ENCODE results near the gene ZNF473. TPM values are rescaled to one million over a fixed set of nuclear protein-coding genes. Genes with fewer than 3 reads are reported as not detected.
"Not testable (repeated sequence)": the region's sequence is repeated elsewhere in the genome, so short reads cannot be mapped to it uniquely, and the experiment has no call there.

ZNF473 gene
- total RNA-seq, 2 donors from 2014 or later, result 16.7 to 26.0 TPM

GRCh38 chr19:50044922-50045321 is 19.1 kb downstream of the ZNF473 start:
- WGBS, result 98% methylated on average over 7 of the region's 7 CpGs
- no peaks in the 10 kb centered on the region for H3K4me1 ChIP-seq (replicated peaks)
- DNase-seq (ENCODE audit: low spot score), result no peak
- H3K27me3 ChIP-seq (replicated peaks; ENCODE audit: insufficient read depth), result no peaks in the 10 kb centered on the region
- H3K36me3 ChIP-seq, result peaks cover 21 to 42% of the 10 kb centered on the region in 2 donors
- H3K4me3 ChIP-seq, result no peak overlapping the region
- no peak overlapping the region for H3K27ac ChIP-seq
- intact Hi-C loops (cut with DNase I), result no loop called here
- TF ChIP-seq POLR2A (IDR thresholded peaks at IDR 0.05), result no peak
- TF ChIP-seq POLR2AphosphoS5 (IDR thresholded peaks at IDR 0.05), result no peak
- no peak for TF ChIP-seq CTCF (IDR thresholded peaks at IDR 0.05)
- H3K9me3 ChIP-seq, result no peaks in the 10 kb centered on the region

DNA sequence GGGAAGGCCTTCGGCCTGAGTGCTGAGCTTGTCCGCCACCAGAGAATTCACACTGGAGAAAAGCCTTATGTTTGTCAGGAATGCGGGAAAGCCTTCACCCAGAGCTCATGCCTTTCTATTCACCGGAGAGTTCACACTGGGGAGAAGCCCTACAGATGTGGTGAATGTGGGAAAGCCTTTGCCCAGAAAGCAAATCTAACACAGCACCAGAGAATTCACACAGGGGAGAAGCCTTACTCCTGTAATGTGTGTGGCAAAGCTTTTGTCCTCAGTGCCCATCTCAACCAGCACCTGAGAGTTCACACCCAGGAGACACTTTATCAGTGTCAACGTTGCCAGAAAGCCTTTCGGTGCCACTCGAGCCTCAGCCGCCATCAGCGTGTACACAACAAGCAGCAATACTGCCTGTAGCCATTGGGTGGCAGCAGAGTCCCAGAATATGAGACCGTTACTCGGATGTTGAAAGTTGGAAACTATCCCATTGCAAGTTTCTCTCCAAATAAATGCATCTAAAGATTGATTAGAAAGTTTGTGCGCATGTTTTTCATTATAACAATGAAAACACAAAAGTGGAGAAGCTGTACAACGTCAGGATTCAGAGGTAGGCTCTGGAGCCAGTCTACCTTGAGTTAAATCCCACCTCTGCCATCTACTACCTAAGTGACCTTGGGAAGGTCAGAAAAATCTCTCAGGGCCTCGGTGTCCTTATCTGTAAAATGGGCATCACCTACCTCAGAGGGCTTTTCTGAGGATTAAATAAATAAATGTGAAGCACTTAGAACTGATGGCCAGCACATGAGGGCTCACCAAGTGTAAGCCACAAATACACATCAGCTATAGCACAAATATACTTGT is 21.1 kb downstream of the ZNF473 start:
- no peak overlapping the region for H3K4me3 ChIP-seq
- no peaks in the 10 kb centered on the region for H3K9me3 ChIP-seq
- TF ChIP-seq POLR2A (IDR thresholded peaks at IDR 0.05), result no peak
- TF ChIP-seq CTCF (IDR thresholded peaks at IDR 0.05), result peak in 3 of 4 experiments; percentile 66 to 86 (median 70)
- TF ChIP-seq POLR2AphosphoS5 (IDR thresholded peaks at IDR 0.05), result peak; percentile 68
- peaks cover 5 to 27% of the 10 kb centered on the region in 2 donors for H3K36me3 ChIP-seq
- intact Hi-C loops (cut with DNase I), result no loop called here
- WGBS, result 65% methylated on average over 14 of the region's 14 CpGs
- no peaks in the 10 kb centered on the region for H3K4me1 ChIP-seq (replicated peaks)
- H3K27me3 ChIP-seq (replicated peaks; ENCODE audit: insufficient read depth), result no peaks in the 10 kb centered on the region
- no peak overlapping the region for H3K27ac ChIP-seq
- DNase-seq (ENCODE audit: low spot score), result peak; percentile 43

GRCh38 chr19:50047671-50048070 is 21.9 kb downstream of the ZNF473 start:
- TF ChIP-seq CTCF (IDR thresholded peaks at IDR 0.05) (no peak), POLR2AphosphoS5 (IDR thresholded peaks at IDR 0.05) (no peak)

GRCh38 chr19:50050406-50051227 is 24.8 kb downstream of the ZNF473 start:
- peak; percentile 30 for TF ChIP-seq POLR2A (IDR thresholded peaks at IDR 0.05)
- TF ChIP-seq POLR2AphosphoS5 (IDR thresholded peaks at IDR 0.05), result peak; percentile 47
- no peak for TF ChIP-seq CTCF (IDR thresholded peaks at IDR 0.05)
- peak overlapping the region; percentile 35 to 46 for H3K4me3 ChIP-seq
- H3K4me1 ChIP-seq (replicated peaks), result no peaks in the 10 kb centered on the region
- DNase-seq (ENCODE audit: low spot score), result peak; percentile 75
- no peaks in the 10 kb centered on the region for H3K9me3 ChIP-seq
- no peaks in the 10 kb centered on the region for H3K27me3 ChIP-seq (replicated peaks; ENCODE audit: insufficient read depth)
- H3K36me3 ChIP-seq, result peaks cover 0 to 4% of the 10 kb centered on the region in 2 donors
- intact Hi-C loops (cut with DNase I), result no loop called here
- peak overlapping the region; percentile 46 to 73 for H3K27ac ChIP-seq
- WGBS, result 1% methylated on average over 49 of the region's 52 CpGs

More at GRCh38 chr19:50047671-50048070, 21.9 kb downstream of the ZNF473 start:
- DNase-seq (ENCODE audit: low spot score), result no peak
- H3K36me3 ChIP-seq, result peaks cover 4 to 19% of the 10 kb centered on the region in 2 donors
- no peaks in the 10 kb centered on the region for H3K4me1 ChIP-seq (replicated peaks)
- intact Hi-C loops (cut with DNase I), result no loop called here
- H3K9me3 ChIP-seq, result no peaks in the 10 kb centered on the region
- H3K4me3 ChIP-seq, result no peak overlapping the region
- WGBS, result 96% methylated on average over 4 of the region's 4 CpGs
- no peaks in the 10 kb centered on the region for H3K27me3 ChIP-seq (replicated peaks; ENCODE audit: insufficient read depth)
- no peak overlapping the region for H3K27ac ChIP-seq

- H3K4me1 ChIP-seq (replicated peaks); intact Hi-C loops (cut with DNase I); H3K36me3 ChIP-seq; DNase-seq (ENCODE audit: low spot score); H3K27me3 ChIP-seq (replicated peaks; ENCODE audit: insufficient read depth); H3K9me3 ChIP-seq: not testable (repeated sequence)
- Histone ChIP-seq H3K4me3 (peak overlapping the region; percentile 35 to 46), H3K27ac (peak overlapping the region in 1 of 2 donors; percentile 73)
- WGBS, result 27% methylated on average over 16 of the region's 16 CpGs
Measured at GRCh38 chr19:50051228-50051895, 25.6 kb downstream of the ZNF473 start.

All from prostate gland (tissue), 2 donors.